A549 (cell line): ENCODE data around the gene MESP1. TPM values are rescaled to one million over a fixed set of nuclear protein-coding genes. Genes with fewer than 3 reads are reported as not detected.

Experiments
- ATAC-seq, 2 experiments: fragments of 200-7000 bp in 1 of 2; fragments of >200 bp in 1 of 2; cut with Nextera tagmentation in 1 of 2; cut with Tn5 transposase in 1 of 2; 3 replicates each; pipeline versions ENCODE4 v1.8.0 to v1.9.1; 2018 to 2020; ENCODE audit warnings: mild to moderate bottlenecking in 1 of 2, moderate library complexity in 1 of 2
- CTCF ChIA-PET: fragments of 300-600 bp; sonication (Branson Sonifier 250); formaldehyde crosslinking; extraction: SDS; loops from one replicate; lab custom pipeline; 2021; ENCODE audit warnings: antibody characterized with exemption, inconsistent platforms; lab: Yijun Ruan, JAX
- POLR2A ChIA-PET: fragments of 350-600 bp; formaldehyde crosslinking; extraction: SDS; loops from one replicate; lab custom pipeline; 2021; ENCODE audit warnings: antibody characterized with exemption, inconsistent platforms; lab: Yijun Ruan, JAX
- DNase-seq, 2 experiments: peaks; one replicate each; pipeline versions ENCODE4 v3.0.0 to v3.0.0-alpha.2; 2011 to 2016; ENCODE audit warnings: low read depth in 1 of 2, low spot score in 1 of 2
- FAIRE-seq: peaks from 2 replicates; lab custom pipeline; 2011; peaks lifted over from hg19 to GRCh38; lab: Jason Lieb, UNC
- H3K27ac ChIP-seq, 2 experiments: fragments of >200 bp; sonication (Bioruptor Twin); formaldehyde crosslinking; 3 replicates each; pipeline ENCODE4 v1.5.1; 2016 to 2017
- H3K4me1 ChIP-seq: fragments of >200 bp; sonication (Bioruptor Twin); formaldehyde crosslinking; 3 replicates; pipeline ENCODE4 v1.6.1; 2016
- H3K4me2 ChIP-seq: fragments of >200 bp; sonication (Bioruptor Twin); formaldehyde crosslinking; 3 replicates; pipeline ENCODE4 v1.6.1; 2016
- H3K4me3 ChIP-seq: fragments of >200 bp; sonication (Bioruptor Twin); formaldehyde crosslinking; 3 replicates; pipeline ENCODE4 v1.5.1; 2016
- H3K9me3 ChIP-seq: fragments of >200 bp; sonication (Bioruptor Twin); formaldehyde crosslinking; 3 replicates; pipeline ENCODE4 v1.6.1; 2016
- ATOH8 ChIP-seq: fragments of 250-450 bp; sonication (Bioruptor Pico); IDR thresholded peaks from 2 replicates; pipeline ENCODE4 v1.5.0; 2020; ENCODE audit warnings: low read depth, mild to moderate bottlenecking, moderate library complexity
- BHLHE40 ChIP-seq: IDR thresholded peaks from 2 replicates; pipeline ENCODE4 v1.6.1; 2012; ENCODE audit warnings: low read depth, low read length, inconsistent platforms
- EHF ChIP-seq: fragments of 250-450 bp; sonication (Bioruptor Pico); IDR thresholded peaks from 2 replicates; pipeline ENCODE4 v1.5.0; 2020; ENCODE audit warnings: mild to moderate bottlenecking
- EP300 ChIP-seq, 2 experiments: fragments of >200 bp; sonication (Bioruptor Twin); formaldehyde crosslinking; IDR thresholded peaks; 2 replicates in 1 of 2; 3 replicates in 1 of 2; pipeline ENCODE4 v1.6.1; 2016 to 2017
- ESRRA ChIP-seq: fragments of 150-350 bp; IDR thresholded peaks from 2 replicates; pipeline ENCODE4 v1.6.1; 2014; ENCODE audit warnings: mild to moderate bottlenecking, low read length, borderline replicate concordance
- FOSL2 ChIP-seq, 2 experiments: fragments of 450-650 bp in 1 of 2; fragments of >200 bp in 1 of 2; sonication (Bioruptor Twin) in 1 of 2; formaldehyde crosslinking; IDR thresholded peaks; 2 replicates each; pipeline versions ENCODE4 v1.5.0 to v1.6.1; 2016 to 2020; ENCODE audit warnings: mild to moderate bottlenecking in 1 of 2, moderate library complexity in 1 of 2
- GATA3 ChIP-seq: IDR thresholded peaks from 2 replicates; pipeline ENCODE4 v1.6.1; 2012; ENCODE audit warnings: borderline replicate concordance
- HOXB5 ChIP-seq: fragments of 250-450 bp; sonication (Bioruptor Pico); IDR thresholded peaks from 2 replicates; pipeline ENCODE4 v1.5.0; 2020; ENCODE audit warnings: mild to moderate bottlenecking, moderate library complexity
- JUN ChIP-seq, 2 experiments: fragments of >200 bp; sonication (Bioruptor Twin); formaldehyde crosslinking; IDR thresholded peaks; 2 replicates in 1 of 2; 3 replicates in 1 of 2; pipeline ENCODE4 v1.6.1; 2016 to 2017
- JUNB ChIP-seq: fragments of >200 bp; sonication (Bioruptor Twin); formaldehyde crosslinking; IDR thresholded peaks from 2 replicates; pipeline ENCODE4 v1.6.1; 2016
- KDM1A ChIP-seq: fragments of 200-600 bp; sonication (generic); IDR thresholded peaks from 2 replicates; pipeline ENCODE4 v1.6.1; 2016; ENCODE audit warnings: low read depth, mild to moderate bottlenecking
- MAFK ChIP-seq: fragments of 450-650 bp; IDR thresholded peaks from 2 replicates; pipeline ENCODE4 v1.6.1; 2014; ENCODE audit not compliant: partially characterized antibody
- MAX ChIP-seq: IDR thresholded peaks from 2 replicates; pipeline ENCODE4 v1.6.1; 2012
- NPAS2 ChIP-seq: fragments of 250-450 bp; sonication (Bioruptor Pico); IDR thresholded peaks from 2 replicates; pipeline ENCODE4 v1.8.0; 2022; ENCODE audit warnings: mild to moderate bottlenecking, moderate library complexity, borderline replicate concordance
- PHF8 ChIP-seq: fragments of 200-600 bp; sonication (generic); IDR thresholded peaks from 2 replicates; pipeline ENCODE4 v1.6.1; 2016; ENCODE audit warnings: low read depth, mild to moderate bottlenecking, antibody characterized with exemption, moderate library complexity, borderline replicate concordance
- POLR2A ChIP-seq: IDR thresholded peaks from 2 replicates; pipeline ENCODE4 v1.6.1; 2012; ENCODE audit warnings: mild to moderate bottlenecking, low read length
- POLR2AphosphoS2 ChIP-seq: conservative IDR thresholded peaks from 2 replicates; pipeline ENCODE4 v1.6.1; 2012; ENCODE audit warnings: low read length, improper control_type of control experiment, inconsistent platforms
- RAD21 ChIP-seq, 2 experiments: fragments of >200 bp in 1 of 2; sonication (Bioruptor Twin) in 1 of 2; formaldehyde crosslinking in 1 of 2; IDR thresholded peaks in 1 of 2; conservative IDR thresholded peaks in 1 of 2; 2 replicates in 1 of 2; 3 replicates in 1 of 2; pipeline ENCODE4 v1.6.1; 2012 to 2018; ENCODE audit warnings: inconsistent platforms in 1 of 2
- RARB ChIP-seq: fragments of 250-450 bp; sonication (Bioruptor Pico); IDR thresholded peaks from 2 replicates; pipeline ENCODE4 v1.8.0; 2021; ENCODE audit warnings: mild to moderate bottlenecking, moderate library complexity
- RNF2 ChIP-seq: fragments of 200-600 bp; sonication (generic); IDR thresholded peaks from 2 replicates; pipeline ENCODE4 v1.6.1; 2016; ENCODE audit warnings: low read depth, mild to moderate bottlenecking, antibody characterized with exemption, moderate library complexity, borderline replicate concordance
- SREBF2 ChIP-seq: fragments of 450-650 bp; IDR thresholded peaks from 2 replicates; pipeline ENCODE4 v1.6.1; 2014; ENCODE audit warnings: mild to moderate bottlenecking, moderate library complexity
- ZC3H11A ChIP-seq: fragments of 450-650 bp; IDR thresholded peaks from 2 replicates; pipeline ENCODE4 v1.6.1; 2014; ENCODE audit warnings: antibody characterized with exemption, mild to moderate bottlenecking
- WGBS: methylation state at CpG from one replicate; pipeline ENCODE4 v1.1.6; 2017; ENCODE audit errors: missing lambda C conversion rate; 5-methylcytosine and 5-hydroxymethylcytosine counted together
- polyA plus RNA-seq, 4 experiments: library from polyadenylated mRNA; depleted of rRNA in 3 of 4; stranded (reverse); fragments of >200 nt; fragmentation: RNase III in 1 of 4; extraction: RNeasy Plus Mini Kit Qiagen cat#74134 plus additional on column Dnase treatment in 1 of 4; gene quantifications; 2 replicates in 3 of 4; 3 replicates in 1 of 4; pipeline ENCODE4 v1.2.3, GENCODE V29; 2011 to 2017
- TF ChIP-seq, protein P1 (sequence below): IDR thresholded peaks from 2 replicates; pipeline ENCODE4 v1.6.1; 2012; ENCODE audit warnings: low read depth, borderline replicate concordance
- TF ChIP-seq, protein P2 (sequence below): fragments of >200 bp; sonication (Bioruptor Twin); formaldehyde crosslinking; IDR thresholded peaks from 3 replicates; pipeline ENCODE4 v1.5.1; 2016

The MESP1 gene
- polyA plus RNA-seq, 2 of the 4 experiments (the other 2 are of a cell fraction): 1.2 to 2.7 TPM

DNA sequence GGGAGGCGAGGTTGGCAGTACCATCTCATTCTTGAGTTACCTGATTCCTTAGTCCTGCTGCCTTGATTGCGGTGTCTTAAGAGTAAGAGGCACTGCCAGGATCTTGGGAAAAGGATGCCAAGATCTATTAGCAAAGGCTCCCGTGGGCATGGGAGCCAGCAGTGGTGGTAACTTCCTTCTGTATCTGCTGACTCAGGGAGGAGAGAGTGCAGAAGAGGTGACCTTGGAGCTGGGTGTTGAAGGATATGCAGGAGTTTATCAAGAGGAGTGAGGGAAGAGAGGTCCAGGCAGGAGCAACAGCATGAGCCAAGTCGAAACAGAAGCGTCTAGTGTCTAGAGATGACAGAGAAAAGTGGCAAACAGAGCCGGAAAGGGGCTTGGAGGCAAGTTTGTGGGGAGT lies 29.6 kb upstream of the MESP1 start:
- TF ChIP-seq, protein P1, sequence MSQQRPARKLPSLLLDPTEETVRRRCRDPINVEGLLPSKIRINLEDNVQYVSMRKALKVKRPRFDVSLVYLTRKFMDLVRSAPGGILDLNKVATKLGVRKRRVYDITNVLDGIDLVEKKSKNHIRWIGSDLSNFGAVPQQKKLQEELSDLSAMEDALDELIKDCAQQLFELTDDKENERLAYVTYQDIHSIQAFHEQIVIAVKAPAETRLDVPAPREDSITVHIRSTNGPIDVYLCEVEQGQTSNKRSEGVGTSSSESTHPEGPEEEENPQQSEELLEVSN: no peak
- TF ChIP-seq MAFK: peak; percentile 79
- FAIRE-seq (no peak), DNase-seq (no peak), ATAC-seq (no peak)
- Histone ChIP-seq H3K27ac (peak overlapping the region in 1 of 2 experiments; percentile 16; a peak in 3 of 6 replicates), H3K9me3 (no peaks in the 10 kb centered on the region), H3K4me2 (no peak overlapping the region), H3K4me1 (peaks cover 36% of the 10 kb centered on the region), H3K4me3 (no peak overlapping the region)
- ChIA-PET CTCF (interaction anchor here (0.5 to 2.1 kb wide), 9 partner anchors 8 to 96 kb away, joined by 3 to 13 read pairs (median 4); no protein-coding TSS in a partner anchor), POLR2A (interaction anchor here (1.1 kb wide), 1 partner anchor 113 kb away, joined by 3 read pairs; the partner anchor contains the start of gene AP3S2)
- 83% methylated on average over 6 of the region's 6 CpGs for WGBS

DNA sequence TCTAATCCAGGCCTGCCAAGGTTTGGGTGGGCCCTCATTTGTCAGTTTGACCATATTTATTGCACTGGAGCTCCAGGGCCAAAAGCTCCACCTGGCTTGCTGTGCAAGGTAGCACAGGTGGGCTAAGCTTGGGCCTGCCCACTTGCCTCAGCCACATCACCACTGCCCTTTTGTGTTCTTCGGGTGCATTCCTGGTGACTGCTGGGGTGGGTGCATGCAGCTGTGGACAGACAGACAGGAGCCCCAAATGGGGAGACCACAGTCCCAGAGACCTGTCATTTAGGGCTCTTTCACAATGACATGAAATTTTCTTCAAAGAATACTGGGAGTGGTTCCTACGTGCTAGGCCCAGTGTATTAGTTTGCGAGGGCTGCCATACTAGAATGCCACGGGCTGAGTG lies 27.8 kb upstream of the MESP1 start:
- ChIA-PET CTCF (interaction anchor here (0.8 to 12.4 kb wide), 7 partner anchors 10 to 442 kb away, joined by 3 to 222 read pairs (median 3); partner anchors contain the start of gene MESP1), POLR2A (no interaction called here)
- FAIRE-seq (no peak), DNase-seq (no peak), ATAC-seq (no peak)
- H3K4me3 ChIP-seq: no peak overlapping the region
- H3K27ac ChIP-seq: no peak overlapping the region
- TF ChIP-seq ATOH8 (CRISPR knock-in tag) (no peak), JUN (IDR thresholded peaks at IDR 0.05) (no peak), EP300 (IDR thresholded peaks at IDR 0.05) (no peak), POLR2A (no peak), MAX (no peak), NPAS2 (no peak), EHF (no peak), BHLHE40 (no peak), RAD21 (conservative IDR thresholded peaks at IDR 0.05 in 1 of 2, IDR thresholded peaks at IDR 0.05 in 1 of 2) (no peak), GATA3 (no peak), RNF2 (no peak)
- no peak overlapping the region for H3K4me2 ChIP-seq
- 88% methylated on average over 4 of the region's 4 CpGs for WGBS
- no peaks in the 10 kb centered on the region for H3K9me3 ChIP-seq
- peaks cover 23% of the 10 kb centered on the region for H3K4me1 ChIP-seq

DNA sequence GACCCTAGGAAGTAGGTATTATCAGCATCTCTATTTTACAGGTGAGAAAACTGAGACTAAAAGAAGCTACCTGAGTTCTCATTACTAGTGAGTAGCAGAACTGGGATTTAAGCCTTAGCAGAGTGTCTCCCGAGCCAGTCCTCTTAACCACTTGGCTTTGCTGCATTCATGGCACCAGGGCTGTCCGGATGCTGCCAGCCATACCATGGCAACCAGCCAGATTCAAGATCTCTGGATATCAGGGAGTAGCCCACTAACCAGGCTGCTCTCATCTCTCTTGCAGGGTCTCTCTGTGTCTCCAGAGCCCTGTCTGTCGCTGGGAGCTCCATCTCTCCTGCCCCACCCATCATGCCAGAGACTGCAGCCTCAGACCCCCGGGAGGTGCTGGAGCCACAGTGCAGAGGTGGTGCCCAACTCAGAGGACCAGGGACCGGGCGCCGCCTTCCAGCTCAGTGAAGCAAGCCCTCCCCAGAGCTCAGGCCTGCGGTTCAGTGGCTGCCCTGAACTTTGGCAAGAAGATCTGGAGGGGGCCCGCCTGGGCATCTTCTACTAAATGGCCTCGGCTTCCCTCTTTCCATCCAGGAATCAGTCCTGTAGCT lies 26.8 kb upstream of the MESP1 start:
- CTCF ChIA-PET: interaction anchor here (0.8 to 12.4 kb wide), 11 partner anchors 10 to 443 kb away, joined by 3 to 222 read pairs (median 4); partner anchors contain the start of gene MESP1
- WGBS: 88% methylated on average over 10 of the region's 10 CpGs

More for the DNA sequence above, 26.8 kb upstream of the MESP1 start:
- DNase-seq (no peak), FAIRE-seq (no peak), ATAC-seq (no peak)
- H3K4me3 ChIP-seq: no peak overlapping the region
- TF ChIP-seq ESRRA (no peak), ZC3H11A (no peak), SREBF2 (no peak), KDM1A (no peak), JUNB (no peak), RARB (CRISPR knock-in tag) (no peak), ATOH8 (CRISPR knock-in tag) (no peak), PHF8 (no peak), MAFK (no peak), HOXB5 (CRISPR knock-in tag) (no peak), RNF2 (no peak), POLR2A (no peak), GATA3 (no peak), EP300 (IDR thresholded peaks at IDR 0.05) (no peak), FOSL2 (IDR thresholded peaks at IDR 0.05) (no peak), FOSL2 (CRISPR knock-in tag; IDR thresholded peaks at IDR 0.05) (no peak), POLR2AphosphoS2 (no peak)
- TF ChIP-seq, protein P2, sequence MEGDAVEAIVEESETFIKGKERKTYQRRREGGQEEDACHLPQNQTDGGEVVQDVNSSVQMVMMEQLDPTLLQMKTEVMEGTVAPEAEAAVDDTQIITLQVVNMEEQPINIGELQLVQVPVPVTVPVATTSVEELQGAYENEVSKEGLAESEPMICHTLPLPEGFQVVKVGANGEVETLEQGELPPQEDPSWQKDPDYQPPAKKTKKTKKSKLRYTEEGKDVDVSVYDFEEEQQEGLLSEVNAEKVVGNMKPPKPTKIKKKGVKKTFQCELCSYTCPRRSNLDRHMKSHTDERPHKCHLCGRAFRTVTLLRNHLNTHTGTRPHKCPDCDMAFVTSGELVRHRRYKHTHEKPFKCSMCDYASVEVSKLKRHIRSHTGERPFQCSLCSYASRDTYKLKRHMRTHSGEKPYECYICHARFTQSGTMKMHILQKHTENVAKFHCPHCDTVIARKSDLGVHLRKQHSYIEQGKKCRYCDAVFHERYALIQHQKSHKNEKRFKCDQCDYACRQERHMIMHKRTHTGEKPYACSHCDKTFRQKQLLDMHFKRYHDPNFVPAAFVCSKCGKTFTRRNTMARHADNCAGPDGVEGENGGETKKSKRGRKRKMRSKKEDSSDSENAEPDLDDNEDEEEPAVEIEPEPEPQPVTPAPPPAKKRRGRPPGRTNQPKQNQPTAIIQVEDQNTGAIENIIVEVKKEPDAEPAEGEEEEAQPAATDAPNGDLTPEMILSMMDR: no peak
- H3K4me2 ChIP-seq: no peak overlapping the region
- H3K9me3 ChIP-seq: no peaks in the 10 kb centered on the region
- H3K4me1 ChIP-seq: peaks cover 29% of the 10 kb centered on the region
- H3K27ac ChIP-seq: no peak overlapping the region
- POLR2A ChIA-PET: no interaction called here
